ENCODE measurements around the gene CDK6. TPM values are rescaled to one million over a fixed set of nuclear protein-coding genes. Genes with fewer than 3 reads are reported as not detected.

CDK6 gene
- total and polyA plus RNA-seq, 2 experiments from 2014 or later = 7.4 to 23.7 TPM

GRCh38 chr7:92622685-92623084 is 213.7 kb downstream of the CDK6 start:
- DNase-seq (ENCODE audit: low spot score) (no peak), ATAC-seq (no peak)
- no peak overlapping the region for H3K4me3 ChIP-seq
- Mint-ChIP-seq H3K9me3 (no peaks in the 10 kb centered on the region), H3K4me1 (peaks cover 2% of the 10 kb centered on the region; the same call in 1 of the 3 replicates), H3K36me3 (ENCODE audit: low read depth) (no peaks in the 10 kb centered on the region), H3K27me3 (ENCODE audit: insufficient read depth, low read depth, poor library complexity) (peaks cover 2% of the 10 kb centered on the region), H3K27ac (no peak overlapping the region), H3K4me3 (no peak overlapping the region)
- H3K79me2 ChIP-seq (replicated peaks; ENCODE audit: insufficient read depth) = no peaks in the 10 kb centered on the region
- no peaks in the 10 kb centered on the region for H3K9me2 ChIP-seq (ENCODE audit: insufficient read depth)
- H4K20me1 ChIP-seq (replicated peaks; ENCODE audit: insufficient read depth) = no peaks in the 10 kb centered on the region
- H2AFZ ChIP-seq = no peak overlapping the region
- TF ChIP-seq CTCF (conservative IDR thresholded peaks at IDR 0.05; ENCODE audit: low read depth in 2 of 2) = no peak
- no peak for TF ChIP-seq ZNF114 (CRISPR knock-in tag; IDR thresholded peaks at IDR 0.05)
- TF ChIP-seq REST (IDR thresholded peaks at IDR 0.05; ENCODE audit: unreplicated experiment) = no peak
- TF ChIP-seq EZH2 (IDR thresholded peaks at IDR 0.05; ENCODE audit: low read depth, unreplicated experiment) = no peak
- TF ChIP-seq ETS1 (IDR thresholded peaks at IDR 0.05) = no peak
- no peak overlapping the region for H3K27ac ChIP-seq (ENCODE audit: low read depth)
- H3K4me2 ChIP-seq = no peak overlapping the region
- no peaks in the 10 kb centered on the region for H3K27me3 ChIP-seq (ENCODE audit: insufficient read depth)
- no peaks in the 10 kb centered on the region for H3F3A ChIP-seq (replicated peaks; ENCODE audit: low read depth)
- H3K36me3 ChIP-seq (ENCODE audit: insufficient read depth) = no peaks in the 10 kb centered on the region
- no peaks in the 10 kb centered on the region for H3K4me1 ChIP-seq (ENCODE audit: insufficient read depth)

GRCh38 chr7:92622030-92622429 is 214.3 kb downstream of the CDK6 start:
- Mint-ChIP-seq H3K27me3 (ENCODE audit: insufficient read depth, low read depth, poor library complexity) (no peaks in the 10 kb centered on the region), H3K9me3 (no peaks in the 10 kb centered on the region), H3K36me3 (ENCODE audit: low read depth) (no peaks in the 10 kb centered on the region), H3K27ac (no peak overlapping the region), H3K4me1 (peaks cover 2% of the 10 kb centered on the region; the same call in 1 of the 3 replicates), H3K4me3 (no peak overlapping the region)
- ATAC-seq = no peak
- no peak for DNase-seq (ENCODE audit: low spot score)
- Histone ChIP-seq H3K79me2 (replicated peaks; ENCODE audit: insufficient read depth) (no peaks in the 10 kb centered on the region), H3K36me3 (ENCODE audit: insufficient read depth) (no peaks in the 10 kb centered on the region), H3K27ac (ENCODE audit: low read depth) (no peak overlapping the region), H4K20me1 (replicated peaks; ENCODE audit: insufficient read depth) (no peaks in the 10 kb centered on the region), H3K27me3 (ENCODE audit: insufficient read depth) (no peaks in the 10 kb centered on the region), H3K9me2 (ENCODE audit: insufficient read depth) (no peaks in the 10 kb centered on the region), H3K4me1 (ENCODE audit: insufficient read depth) (no peaks in the 10 kb centered on the region), H2AFZ (no peak overlapping the region), H3K4me3 (no peak overlapping the region), H3F3A (replicated peaks; ENCODE audit: low read depth) (no peaks in the 10 kb centered on the region), H3K4me2 (no peak overlapping the region)
- TF ChIP-seq ZNF114 (CRISPR knock-in tag; IDR thresholded peaks at IDR 0.05) = no peak
- TF ChIP-seq POLR2AphosphoS5 (IDR thresholded peaks at IDR 0.05; ENCODE audit: low read depth) = no peak
- no peak for TF ChIP-seq EZH2phosphoT487 (IDR thresholded peaks at IDR 0.05; ENCODE audit: unreplicated experiment)
- TF ChIP-seq CTCF (conservative IDR thresholded peaks at IDR 0.05; ENCODE audit: low read depth in 2 of 2) = no peak
